GM12892 (cell line): ENCODE measurements around the gene GPRASP3.

Experiments
- POLR2A ChIP-seq: IDR thresholded peaks from 2 replicates; pipeline ENCODE4 v1.6.1; 2011; ENCODE audit warnings: low read depth, low read length, control low read depth
- POLR2AphosphoS5 ChIP-seq: IDR thresholded peaks from 2 replicates; pipeline ENCODE4 v1.6.1; 2011; ENCODE audit warnings: low read depth, low read length, control low read depth

DNA sequence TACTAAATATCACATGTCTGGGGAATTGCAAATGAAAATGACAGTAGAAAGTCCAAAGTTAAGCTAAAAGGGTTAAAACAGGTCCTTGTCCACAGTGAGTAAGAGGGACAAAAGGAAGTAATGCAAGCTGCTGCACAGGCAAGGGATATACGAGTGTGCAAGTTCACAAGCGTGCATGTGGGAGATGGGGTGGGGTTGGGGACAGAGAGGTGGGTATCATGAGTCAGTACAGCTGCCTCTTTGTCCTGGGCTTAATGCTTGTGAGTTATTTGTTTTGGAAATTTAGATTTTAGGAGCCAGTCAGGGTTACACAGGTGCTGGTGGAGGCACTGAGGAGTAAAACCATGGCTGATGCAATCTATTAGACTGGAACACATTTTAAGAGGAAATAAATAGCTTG, 11.6 kb upstream of the GPRASP3 start:
- TF ChIP-seq POLR2A = no peak
- no peak for TF ChIP-seq POLR2AphosphoS5
